Stimulated activated CD8-positive, alpha-beta memory T cell treated with anti-CD3 and anti-CD28 coated beads, Interleukin-15, amount 100 ng/mL, for 4 hours (primary cell): ENCODE measurements around the gene NDUFB2.
"Not testable (repeated sequence)": the region's sequence is repeated elsewhere in the genome, so short reads cannot be mapped to it uniquely, and the experiment has no call there.

Experiments used
- DNase-seq, 2 donors: peaks; one replicate each; pipeline ENCODE4 v3.0.0-alpha.2; 2020; ENCODE audit warnings: low read depth in 2 of 2

NDUFB2 gene

DNA sequence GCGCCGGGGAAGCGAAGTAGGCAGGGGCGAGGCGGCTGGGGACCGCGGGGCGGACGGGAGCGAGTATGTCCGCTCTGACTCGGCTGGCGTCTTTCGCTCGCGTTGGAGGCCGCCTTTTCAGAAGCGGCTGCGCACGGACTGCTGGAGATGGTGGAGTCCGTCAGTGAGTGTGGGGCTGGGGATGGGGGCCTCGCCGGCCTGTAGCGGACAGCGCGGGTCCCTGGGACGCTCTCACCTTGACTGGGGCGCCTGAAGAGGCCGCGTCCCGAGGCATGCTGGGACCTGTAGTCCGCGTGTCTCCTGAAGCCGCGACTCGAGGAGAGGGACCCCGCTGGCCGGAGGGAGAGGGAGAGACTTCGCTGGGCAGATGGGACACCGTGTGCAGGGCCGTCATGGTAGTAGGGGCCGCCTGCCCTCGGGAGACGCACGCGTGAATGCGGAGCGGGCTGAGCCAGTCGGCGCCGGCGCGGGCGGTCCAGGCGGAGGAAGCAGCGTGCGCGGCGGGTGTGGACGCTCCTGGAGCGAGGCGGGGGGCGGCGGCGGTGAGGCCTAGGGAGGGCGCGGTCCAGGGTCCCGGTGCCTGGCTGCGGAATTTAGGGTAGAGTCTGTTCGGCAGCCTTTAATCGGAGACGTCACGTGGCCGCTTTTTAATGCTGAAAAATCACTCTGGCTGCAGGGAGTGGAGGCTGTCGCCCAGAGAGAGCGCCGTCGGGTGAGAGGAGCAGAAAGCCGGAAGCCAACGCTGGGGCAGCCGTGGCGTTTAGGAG is at the start of gene NDUFB2:
Gene NDUFB2, plus strand, starts transcription at position 29 of the 767 bp plus-strand sequence. Its CDS starts 37 bp downstream, at position 66.
- peak in 1 of 2 donors; percentile 51 for DNase-seq

DNA sequence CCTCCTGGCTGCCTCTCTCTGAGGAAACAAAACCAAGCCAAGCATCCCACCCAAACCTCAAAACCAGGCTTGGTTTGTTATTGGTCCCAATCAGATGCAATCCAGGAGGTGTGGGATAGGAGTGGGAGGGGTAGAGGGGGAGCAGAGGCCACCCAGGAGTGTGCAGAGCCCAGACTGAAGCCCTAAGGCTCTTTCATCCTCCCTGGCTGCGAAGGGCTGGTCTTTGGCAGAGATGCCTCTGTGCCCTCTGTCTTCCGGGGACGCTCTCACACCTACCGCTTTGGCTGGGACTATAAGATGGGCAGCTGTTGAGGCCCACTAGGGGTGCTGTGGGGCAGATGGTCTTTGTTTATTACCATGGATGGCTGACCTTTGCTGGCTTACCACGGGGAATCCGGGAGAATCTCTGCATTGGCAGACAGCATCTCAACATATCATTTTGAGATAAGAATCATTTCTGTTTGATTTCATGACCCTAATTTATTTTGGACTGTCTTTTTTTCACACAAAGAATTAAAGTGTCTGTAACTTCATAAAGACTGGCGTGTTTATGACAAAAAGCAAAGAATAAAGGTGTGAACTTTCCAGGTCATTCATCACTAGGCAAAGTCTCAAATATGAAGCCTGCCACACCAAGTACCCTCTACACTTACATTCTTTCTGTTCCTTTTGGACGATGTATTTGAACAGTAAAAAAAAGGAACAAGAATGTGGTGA is 49.4 kb upstream of the NDUFB2 start:
- DNase-seq, result no peak

GRCh38 chr7:140649556-140650205 is 46.8 kb upstream of the NDUFB2 start:
- DNase-seq, result no peak

DNA sequence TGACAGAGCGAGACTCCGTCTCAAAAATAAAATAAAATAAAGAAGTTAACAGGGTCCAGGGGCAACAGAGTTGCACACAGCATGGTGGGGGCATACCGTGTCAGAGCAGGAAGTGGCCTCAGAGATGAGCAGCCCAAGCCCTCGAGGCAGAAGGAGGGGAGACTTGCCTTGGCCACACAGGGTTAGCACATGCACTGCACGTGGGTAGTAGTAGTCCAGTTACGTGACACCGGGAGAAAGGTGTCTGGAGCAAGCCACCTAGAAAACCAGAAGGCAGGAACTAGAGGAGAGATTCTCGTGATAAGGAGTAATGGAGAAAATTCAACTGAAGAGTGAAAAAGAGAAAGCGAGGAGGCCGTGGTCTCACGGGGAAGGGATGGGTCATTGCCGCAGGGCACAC is 46.1 kb upstream of the NDUFB2 start:
- DNase-seq, result no peak

DNA sequence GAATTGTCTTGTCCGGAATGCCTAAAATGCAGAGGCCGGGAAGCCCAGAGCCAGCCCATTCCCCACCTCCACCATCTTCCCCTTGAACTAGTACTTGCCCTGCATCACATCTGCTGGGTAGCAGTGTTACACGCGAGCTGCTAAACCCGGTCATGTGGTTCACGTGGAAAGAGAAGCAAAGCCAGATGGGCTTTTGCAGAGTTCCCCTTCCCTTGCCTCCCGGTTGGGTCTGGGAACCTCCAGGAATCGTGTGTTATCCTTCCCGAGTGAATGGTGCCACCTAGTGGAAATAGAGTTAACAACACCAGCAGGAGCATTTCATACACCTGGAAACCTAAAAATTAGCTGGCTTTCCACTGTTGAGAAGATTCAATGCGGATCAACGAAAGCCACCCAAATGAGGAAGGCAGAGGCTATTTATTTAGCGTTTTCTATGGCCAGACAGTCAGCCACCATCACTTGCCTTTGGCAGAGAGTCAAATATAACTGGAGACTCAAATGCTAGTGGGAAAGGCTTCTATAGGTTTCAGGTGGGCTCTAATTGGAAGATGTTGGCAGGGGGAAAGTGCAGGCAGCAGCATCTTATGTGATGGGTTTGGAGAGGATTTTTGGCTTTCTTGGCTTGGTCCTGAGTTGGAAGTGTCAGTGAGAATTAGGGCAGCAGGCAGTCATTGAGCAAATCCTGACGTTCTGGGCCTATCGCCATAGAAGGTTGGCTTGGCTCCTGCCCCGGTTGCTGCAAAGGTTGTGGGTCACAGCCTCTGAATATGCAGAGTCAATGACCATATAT is 43.0 kb upstream of the NDUFB2 start:
- no peak for DNase-seq

GRCh38 chr7:140654109-140654387 is 42.5 kb upstream of the NDUFB2 start:
- DNase-seq, result no peak

DNA sequence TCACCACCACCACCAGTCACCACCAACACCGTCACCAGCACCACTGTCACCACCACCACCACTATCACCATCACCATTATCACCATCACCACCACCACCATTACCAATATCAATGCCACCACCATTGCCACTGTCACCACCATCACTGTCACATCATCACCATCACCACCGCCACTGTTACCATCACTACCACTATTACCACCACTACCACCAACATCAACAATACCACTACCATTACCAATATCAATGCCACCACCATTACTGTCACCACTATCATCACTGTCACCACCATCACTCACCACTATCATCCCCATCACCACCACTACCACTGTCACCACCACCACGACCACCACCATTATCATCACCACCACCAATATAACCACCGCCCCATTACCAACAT is 41.8 kb upstream of the NDUFB2 start:
- DNase-seq, result no peak

- no peak for DNase-seq
Observed at GRCh38 chr7:140655511-140656408, 40.7 kb upstream of the NDUFB2 start.

GRCh38 chr7:140656548-140657515 is 39.7 kb upstream of the NDUFB2 start:
- no peak for DNase-seq

- no peak for DNase-seq
Observed at GRCh38 chr7:140657891-140658290, 38.6 kb upstream of the NDUFB2 start.

- DNase-seq, result no peak
Observed at GRCh38 chr7:140659856-140660255, 36.7 kb upstream of the NDUFB2 start.

DNA sequence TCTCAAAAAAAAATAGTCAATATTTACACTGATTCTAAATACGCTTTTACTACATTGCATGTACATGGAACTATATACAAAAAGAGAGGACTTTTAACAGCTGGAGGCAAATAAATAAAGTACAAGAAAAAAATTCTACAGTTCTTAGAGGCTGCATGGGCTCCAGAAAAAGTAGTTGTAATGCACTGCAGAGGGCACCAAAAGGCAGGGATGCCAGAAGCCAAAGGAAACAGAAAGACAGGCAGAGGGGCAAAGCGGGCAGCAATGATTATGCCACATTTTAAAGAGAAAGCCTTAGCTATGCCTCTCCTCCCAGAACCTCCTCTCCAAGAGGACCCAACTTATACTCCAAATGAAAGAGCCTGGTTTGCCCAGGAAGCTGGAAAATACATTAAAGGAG is 35.4 kb upstream of the NDUFB2 start:
- no peak for DNase-seq

GRCh38 chr7:140662938-140663337 is 33.6 kb upstream of the NDUFB2 start:
- DNase-seq, result not testable (repeated sequence)

DNA sequence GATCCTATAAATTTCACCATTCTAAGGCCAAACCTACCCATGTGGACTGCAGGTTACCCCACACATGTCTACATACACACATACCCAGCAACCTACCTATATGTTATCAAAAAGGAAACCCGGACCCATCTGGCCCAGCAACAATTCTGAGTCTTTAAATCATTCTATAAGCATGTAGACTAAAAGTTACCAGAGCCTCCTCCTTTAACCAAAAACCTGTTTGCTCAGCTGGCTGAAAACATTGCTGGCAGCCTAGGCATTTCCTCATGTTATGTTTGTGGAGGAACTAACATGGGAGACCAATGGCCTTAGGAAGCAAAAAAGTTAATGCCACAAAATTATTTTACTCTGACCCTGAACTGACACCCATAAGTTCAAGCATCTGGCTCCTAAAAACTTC is 29.0 kb upstream of the NDUFB2 start:
- no peak for DNase-seq

DNA sequence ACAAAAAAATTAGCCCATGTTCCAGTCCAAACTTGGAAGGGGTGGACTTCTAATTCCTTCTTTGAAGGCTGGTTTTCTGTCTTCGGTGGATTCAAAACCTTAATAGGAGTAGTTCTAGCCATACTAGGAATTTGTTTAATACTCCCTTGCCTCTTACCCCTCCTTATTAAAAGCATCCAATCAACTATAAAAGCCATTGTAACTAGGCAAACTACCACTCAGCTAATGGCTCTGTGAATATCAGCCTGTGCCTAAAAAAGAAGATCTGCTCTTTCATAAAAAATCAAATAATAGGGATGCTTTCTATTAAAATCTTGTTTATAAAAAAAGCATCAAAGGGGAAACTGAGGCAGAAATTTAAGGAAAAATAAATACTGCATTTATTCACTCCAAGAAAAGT is 27.9 kb upstream of the NDUFB2 start:
- no peak for DNase-seq

- no peak for DNase-seq
Observed at GRCh38 chr7:140669352-140669751, 27.2 kb upstream of the NDUFB2 start.

DNA sequence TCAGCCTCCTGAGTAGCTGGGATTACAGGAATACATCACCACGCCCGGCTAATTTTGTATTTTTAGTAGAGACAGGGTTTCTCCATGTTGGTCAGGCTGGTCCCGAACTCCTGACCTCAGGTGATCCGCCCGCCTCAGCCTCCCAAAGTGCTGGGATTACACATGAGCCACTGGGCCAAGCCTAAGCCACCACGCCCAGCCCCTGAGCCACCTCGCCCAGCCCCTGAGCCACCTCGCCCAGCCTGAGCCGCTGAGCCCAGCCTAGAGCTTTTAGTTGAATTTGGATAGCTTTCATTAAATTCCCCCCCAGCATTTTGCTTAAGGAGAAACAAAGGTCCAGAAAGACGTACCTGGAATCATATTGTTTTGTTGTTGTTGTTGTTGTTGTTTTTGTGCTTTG is 26.6 kb upstream of the NDUFB2 start:
- not testable (repeated sequence) for DNase-seq

- no peak for DNase-seq
Observed at GRCh38 chr7:140670343-140670935, 26.1 kb upstream of the NDUFB2 start.

DNA sequence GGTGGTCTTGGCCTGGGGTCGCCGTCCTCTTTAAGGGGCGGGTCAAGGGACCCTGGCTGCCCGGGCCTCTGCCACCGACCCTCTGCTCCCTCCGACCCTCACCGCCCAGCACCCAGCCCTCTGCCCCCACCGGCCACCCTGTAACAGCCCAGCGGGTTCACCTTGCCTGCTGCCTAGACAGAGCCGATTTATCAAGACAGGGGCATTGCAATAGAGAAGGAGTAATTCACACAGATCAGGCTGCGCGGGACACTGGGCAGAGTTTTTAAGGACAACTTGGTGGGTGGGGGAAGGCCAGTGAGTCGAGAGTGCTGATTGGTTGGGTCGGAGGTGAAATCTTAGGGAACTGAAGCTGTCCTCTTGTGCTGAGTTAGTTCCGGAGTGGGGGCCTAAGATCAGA is 24.5 kb upstream of the NDUFB2 start:
- DNase-seq, result no peak
